HepG2 (cell line): ENCODE data around the gene NPHS1. TPM values are rescaled to one million over a fixed set of nuclear protein-coding genes. Genes with fewer than 3 reads are reported as not detected.

Source experiments
- ATF7 ChIP-seq, 2 experiments: fragments of 450-650 bp in 1 of 2; sonication (generic) in 1 of 2; formaldehyde crosslinking in 1 of 2; IDR thresholded peaks; 2 replicates each; pipeline versions ENCODE4 v1.4.0 to v1.6.1; 2016 to 2020; ENCODE audit warnings: antibody characterized with exemption in 1 of 2, mild to moderate bottlenecking in 1 of 2, missing genetic modification reagents in 1 of 2
- CHCHD3 ChIP-seq: sonication (generic); formaldehyde crosslinking; IDR thresholded peaks from 2 replicates; pipeline ENCODE4 v1.8.0; 2022; ENCODE audit warnings: mild to moderate bottlenecking, missing genetic modification reagents, moderate library complexity
- HBP1 ChIP-seq: IDR thresholded peaks from 2 replicates; pipeline ENCODE4 v1.6.1; 2016; ENCODE audit warnings: low read depth, control low read depth
- KDM6A ChIP-seq: IDR thresholded peaks from 2 replicates; pipeline ENCODE4 v1.6.1; 2016; ENCODE audit warnings: low read depth
- NFYB ChIP-seq: sonication (generic); formaldehyde crosslinking; IDR thresholded peaks from 2 replicates; pipeline ENCODE4 v1.4.0; 2020; ENCODE audit warnings: missing genetic modification reagents
- SATB2 ChIP-seq: sonication (generic); formaldehyde crosslinking; IDR thresholded peaks from 2 replicates; pipeline ENCODE4 v1.5.0; 2020; ENCODE audit warnings: missing genetic modification reagents
- THAP11 ChIP-seq: IDR thresholded peaks from 2 replicates; pipeline ENCODE4 v1.6.1; 2016; ENCODE audit warnings: missing biosample characterization, missing genetic modification reagents
- TRIM22 ChIP-seq: fragments of 450-650 bp; IDR thresholded peaks from 2 replicates; pipeline ENCODE4 v1.6.1; 2017
- ZBTB38 ChIP-seq: sonication (generic); formaldehyde crosslinking; IDR thresholded peaks from 2 replicates; pipeline ENCODE4 v1.5.1; 2020; ENCODE audit warnings: mild to moderate bottlenecking, missing genetic modification reagents
- ZBTB4 ChIP-seq: sonication (generic); formaldehyde crosslinking; IDR thresholded peaks from 2 replicates; pipeline ENCODE4 v1.4.0; 2020; ENCODE audit warnings: missing genetic modification reagents, mild to moderate bottlenecking, borderline replicate concordance
- ZBTB7B ChIP-seq: sonication (generic); formaldehyde crosslinking; IDR thresholded peaks from 2 replicates; pipeline ENCODE4 v1.4.0; 2020; ENCODE audit warnings: missing genetic modification reagents
- ZNF263 ChIP-seq: sonication (generic); formaldehyde crosslinking; IDR thresholded peaks from 2 replicates; pipeline ENCODE4 v1.4.0; 2020; ENCODE audit warnings: missing genetic modification reagents
- ZNF333 ChIP-seq: sonication (generic); formaldehyde crosslinking; IDR thresholded peaks from 2 replicates; pipeline ENCODE4 v1.4.0; 2020; ENCODE audit warnings: mild to moderate bottlenecking, missing genetic modification reagents, borderline replicate concordance
- ZNF629 ChIP-seq: sonication (generic); formaldehyde crosslinking; conservative IDR thresholded peaks from 2 replicates; pipeline ENCODE4 v1.5.0; 2020; ENCODE audit warnings: missing genetic modification reagents
- ZSCAN29 ChIP-seq: sonication (generic); formaldehyde crosslinking; conservative IDR thresholded peaks from 2 replicates; pipeline ENCODE4 v1.4.0; 2020; ENCODE audit warnings: mild to moderate bottlenecking, missing genetic modification reagents
- polyA plus RNA-seq, 8 experiments: library from polyadenylated mRNA; depleted of rRNA in 3 of 8; stranded (reverse) in 7 of 8; unstranded in 1 of 8; fragments of >200 nt; fragmentation: Illumina TruSeq in 4 of 8; extraction: Trizol in 4 of 8; gene quantifications; 2 replicates each; pipeline versions ENCODE4 v1.2.1 to v1.2.3, GENCODE V29; 2011 to 2016; ENCODE audit warnings: low read depth in 4 of 8, missing spikeins in 1 of 8, mixed read lengths in 1 of 8; ENCODE audit not compliant: insufficient read depth in 1 of 8
- total RNA-seq, 5 experiments: library from RNA; depleted of rRNA; stranded (reverse); fragments of >200 nt; fragmentation: Illumina TruSeq; extraction: Trizol; gene quantifications; 2 replicates each; pipeline ENCODE4 v1.2.3, GENCODE V29; 2016; ENCODE audit warnings: low read depth in 1 of 5
- TF ChIP-seq, protein P1 (sequence below): sonication (generic); formaldehyde crosslinking; IDR thresholded peaks from 2 replicates; pipeline ENCODE4 v1.4.0; 2020; ENCODE audit warnings: missing genetic modification reagents, borderline replicate concordance
- TF ChIP-seq, protein P2 (sequence below): sonication (generic); formaldehyde crosslinking; IDR thresholded peaks from 2 replicates; pipeline ENCODE4 v1.4.0; 2020; ENCODE audit warnings: missing genetic modification reagents

NPHS1 gene
- total and polyA plus RNA-seq, 2 of the 13 experiments (the other 11 are each of a cell fraction or from before 2014, with no cell fraction given): not detected

GRCh38 chr19:35783469-35784434, 68.6 kb downstream of the NPHS1 start (continued):
- TF ChIP-seq ZBTB4 (CRISPR knock-in tag) (no peak), KDM6A (no peak), SATB2 (CRISPR knock-in tag) (no peak), NFYB (CRISPR knock-in tag) (no peak), ZNF629 (CRISPR knock-in tag) (no peak), ZBTB7B (CRISPR knock-in tag) (0 out of 2 replicates have a peak, but pooled peaks have one; percentile 46), ZNF333 (CRISPR knock-in tag) (no peak), ZBTB38 (peak; percentile 41; the same call in 1 of the 2 replicates), ATF7 (IDR thresholded peaks at IDR 0.05) (no peak), ATF7 (CRISPR knock-in tag; IDR thresholded peaks at IDR 0.05) (no peak), HBP1 (CRISPR knock-in tag) (no peak), TRIM22 (no peak), THAP11 (peak; percentile 61; the same call in 1 of the 2 replicates), ZNF263 (CRISPR knock-in tag) (peak; percentile 92), ZSCAN29 (no peak), CHCHD3 (no peak)
- TF ChIP-seq, protein P1, sequence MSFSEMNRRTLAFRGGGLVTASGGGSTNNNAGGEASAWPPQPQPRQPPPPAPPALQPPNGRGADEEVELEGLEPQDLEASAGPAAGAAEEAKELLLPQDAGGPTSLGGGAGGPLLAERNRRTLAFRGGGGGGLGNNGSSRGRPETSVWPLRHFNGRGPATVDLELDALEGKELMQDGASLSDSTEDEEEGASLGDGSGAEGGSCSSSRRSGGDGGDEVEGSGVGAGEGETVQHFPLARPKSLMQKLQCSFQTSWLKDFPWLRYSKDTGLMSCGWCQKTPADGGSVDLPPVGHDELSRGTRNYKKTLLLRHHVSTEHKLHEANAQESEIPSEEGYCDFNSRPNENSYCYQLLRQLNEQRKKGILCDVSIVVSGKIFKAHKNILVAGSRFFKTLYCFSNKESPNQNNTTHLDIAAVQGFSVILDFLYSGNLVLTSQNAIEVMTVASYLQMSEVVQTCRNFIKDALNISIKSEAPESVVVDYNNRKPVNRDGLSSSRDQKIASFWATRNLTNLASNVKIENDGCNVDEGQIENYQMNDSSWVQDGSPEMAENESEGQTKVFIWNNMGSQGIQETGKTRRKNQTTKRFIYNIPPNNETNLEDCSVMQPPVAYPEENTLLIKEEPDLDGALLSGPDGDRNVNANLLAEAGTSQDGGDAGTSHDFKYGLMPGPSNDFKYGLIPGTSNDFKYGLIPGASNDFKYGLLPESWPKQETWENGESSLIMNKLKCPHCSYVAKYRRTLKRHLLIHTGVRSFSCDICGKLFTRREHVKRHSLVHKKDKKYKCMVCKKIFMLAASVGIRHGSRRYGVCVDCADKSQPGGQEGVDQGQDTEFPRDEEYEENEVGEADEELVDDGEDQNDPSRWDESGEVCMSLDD (CRISPR knock-in tag): 0 out of 2 replicates have a peak, but pooled peaks have one; percentile 12
- TF ChIP-seq, protein P2, sequence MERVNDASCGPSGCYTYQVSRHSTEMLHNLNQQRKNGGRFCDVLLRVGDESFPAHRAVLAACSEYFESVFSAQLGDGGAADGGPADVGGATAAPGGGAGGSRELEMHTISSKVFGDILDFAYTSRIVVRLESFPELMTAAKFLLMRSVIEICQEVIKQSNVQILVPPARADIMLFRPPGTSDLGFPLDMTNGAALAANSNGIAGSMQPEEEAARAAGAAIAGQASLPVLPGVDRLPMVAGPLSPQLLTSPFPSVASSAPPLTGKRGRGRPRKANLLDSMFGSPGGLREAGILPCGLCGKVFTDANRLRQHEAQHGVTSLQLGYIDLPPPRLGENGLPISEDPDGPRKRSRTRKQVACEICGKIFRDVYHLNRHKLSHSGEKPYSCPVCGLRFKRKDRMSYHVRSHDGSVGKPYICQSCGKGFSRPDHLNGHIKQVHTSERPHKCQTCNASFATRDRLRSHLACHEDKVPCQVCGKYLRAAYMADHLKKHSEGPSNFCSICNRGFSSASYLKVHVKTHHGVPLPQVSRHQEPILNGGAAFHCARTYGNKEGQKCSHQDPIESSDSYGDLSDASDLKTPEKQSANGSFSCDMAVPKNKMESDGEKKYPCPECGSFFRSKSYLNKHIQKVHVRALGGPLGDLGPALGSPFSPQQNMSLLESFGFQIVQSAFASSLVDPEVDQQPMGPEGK (CRISPR knock-in tag): no peak
